SK-N-SH treated with all-trans-retinoic acid at 6 μM for 48 hours (cell line): Measurements from ENCODE around the gene SFMBT1.

Experiments
- CSDC2 ChIP-seq: fragments of 250-450 bp; sonication (Bioruptor Pico); IDR thresholded peaks from 2 replicates; pipeline ENCODE4 v1.5.0; 2020; ENCODE audit warnings: mild to moderate bottlenecking, moderate library complexity
- ISL1 ChIP-seq: fragments of 250-450 bp; sonication (Bioruptor Pico); IDR thresholded peaks from 2 replicates; pipeline ENCODE4 v2.1.2; 2022; ENCODE audit warnings: mild to moderate bottlenecking, moderate library complexity
- OSR1 ChIP-seq: fragments of 250-450 bp; sonication (Bioruptor Pico); IDR thresholded peaks from 2 replicates; pipeline ENCODE4 v1.8.0; 2022; ENCODE audit warnings: moderate library complexity, mild to moderate bottlenecking, inconsistent platforms
- POU6F1 ChIP-seq: fragments of 250-450 bp; sonication (Bioruptor Pico); IDR thresholded peaks from 2 replicates; pipeline ENCODE4 v1.8.0; 2021; ENCODE audit warnings: low read depth, mild to moderate bottlenecking, moderate library complexity, borderline replicate concordance
- RARB ChIP-seq: fragments of 250-450 bp; sonication (Bioruptor Pico); IDR thresholded peaks from 2 replicates; pipeline ENCODE4 v1.8.0; 2021; ENCODE audit warnings: mild to moderate bottlenecking, moderate library complexity
- SNAI2 ChIP-seq: fragments of 250-450 bp; sonication (Bioruptor Pico); IDR thresholded peaks from 2 replicates; pipeline ENCODE4 v1.5.0; 2020; ENCODE audit warnings: mild to moderate bottlenecking, moderate library complexity
- TSHZ2 ChIP-seq: fragments of 250-450 bp; sonication (Bioruptor Pico); IDR thresholded peaks from 2 replicates; pipeline ENCODE4 v1.5.0; 2020; ENCODE audit warnings: mild to moderate bottlenecking, moderate library complexity
- ZFP3 ChIP-seq: fragments of 250-450 bp; sonication (Bioruptor Pico); IDR thresholded peaks from 2 replicates; pipeline ENCODE4 v1.5.0; 2020; ENCODE audit warnings: mild to moderate bottlenecking, moderate library complexity
- ZFP30 ChIP-seq: fragments of 450-650 bp; formaldehyde crosslinking; IDR thresholded peaks from 2 replicates; pipeline ENCODE4 v1.5.0; 2022; ENCODE audit warnings: mild to moderate bottlenecking, moderate library complexity
- ZNF70 ChIP-seq: fragments of 450-650 bp; formaldehyde crosslinking; IDR thresholded peaks from 2 replicates; pipeline ENCODE4 v1.5.0; 2020; ENCODE audit warnings: mild to moderate bottlenecking, moderate library complexity
- ZNF8 ChIP-seq: fragments of 450-650 bp; formaldehyde crosslinking; IDR thresholded peaks from 2 replicates; pipeline ENCODE4 v1.5.0; 2020; ENCODE audit warnings: mild to moderate bottlenecking, moderate library complexity

- TF ChIP-seq RARB (CRISPR knock-in tag) (no peak), ZNF70 (no peak), TSHZ2 (CRISPR knock-in tag) (no peak), ZNF8 (no peak), ZFP30 (CRISPR knock-in tag) (no peak), POU6F1 (CRISPR knock-in tag) (no peak), ISL1 (no peak), SNAI2 (CRISPR knock-in tag) (no peak), CSDC2 (no peak), OSR1 (CRISPR knock-in tag) (no peak), ZFP3 (CRISPR knock-in tag) (no peak)
Measured at GRCh38 chr3:53003320-53003719, 42.6 kb downstream of the SFMBT1 start.
